ENCODE results near the gene FGD1.

GRCh38 chrX:54444752-54445151 is 51.3 kb downstream of the FGD1 start:
- TF ChIP-seq CTCF (IDR thresholded peaks at IDR 0.05; ENCODE audit: insufficient read depth, low read length, poor library complexity, severe bottlenecking) (no peak), EZH2phosphoT487 (conservative IDR thresholded peaks at IDR 0.05; ENCODE audit: low read length) (no peak)
